22Rv1 (cell line): ENCODE measurements around the gene BRAT1.

Experiments used
- H3K27ac ChIP-seq: fragments of 450-650 bp; 2 replicates; pipeline ENCODE4 v1.5.1; 2017
- CTCF ChIP-seq: fragments of 450-650 bp; IDR thresholded peaks from 2 replicates; pipeline ENCODE4 v1.5.1; 2017; ENCODE audit warnings: mild to moderate bottlenecking
- ZFX ChIP-seq: fragments of 450-650 bp; IDR thresholded peaks from 2 replicates; pipeline ENCODE4 v1.6.1; 2017; ENCODE audit warnings: antibody characterized with exemption, borderline replicate concordance

The BRAT1 gene

GRCh38 chr7:2542916-2543871, 12.1 kb downstream of the BRAT1 start:
- H3K27ac ChIP-seq, result no peak overlapping the region
- TF ChIP-seq ZFX (no peak), CTCF (no peak)

GRCh38 chr7:2542011-2542915, 13.1 kb downstream of the BRAT1 start:
- H3K27ac ChIP-seq, result no peak overlapping the region
- no peak for TF ChIP-seq CTCF
- no peak for TF ChIP-seq ZFX

GRCh38 chr7:2541291-2542010, 13.9 kb downstream of the BRAT1 start:
- no peak for TF ChIP-seq ZFX
- no peak for TF ChIP-seq CTCF

GRCh38 chr7:2540641-2541051, 14.7 kb downstream of the BRAT1 start:
- TF ChIP-seq ZFX (no peak), CTCF (no peak)
- no peak overlapping the region for H3K27ac ChIP-seq

More at GRCh38 chr7:2541291-2542010, 13.9 kb downstream of the BRAT1 start:
- no peak overlapping the region for H3K27ac ChIP-seq

- H3K27ac ChIP-seq, result no peak overlapping the region
- TF ChIP-seq CTCF (no peak), ZFX (no peak)
Measured at GRCh38 chr7:2540133-2540532, 15.2 kb downstream of the BRAT1 start.

GRCh38 chr7:2539031-2539911, 16.1 kb downstream of the BRAT1 start:
- no peak overlapping the region for H3K27ac ChIP-seq
- TF ChIP-seq CTCF, result no peak
- TF ChIP-seq ZFX, result no peak
